Endothelial cell of umbilical vein (primary cell): Measurements from ENCODE around the gene ZBTB44. TPM values are rescaled to one million over a fixed set of nuclear protein-coding genes. Genes with fewer than 3 reads are reported as not detected.

ENCODE experiments used
- BruUV-seq: library from RNA; stranded (reverse); fragments of 400-500 nt; replicated peaks from 2 replicates; lab custom pipeline; 2021; lab: Mats Ljungman, UMichigan
- CTCF ChIA-PET: fragments of 300-600, 350-600 bp; sonication (Branson Sonifier 250); formaldehyde crosslinking; loops from one replicate; lab custom pipeline; 2021; ENCODE audit warnings: antibody characterized with exemption, inconsistent platforms; lab: Charles Lee
- POLR2A ChIA-PET: fragments of 300-600, 350-600 bp; sonication (Branson Sonifier 250); formaldehyde crosslinking; loops from one replicate; lab custom pipeline; 2021; ENCODE audit warnings: antibody characterized with exemption, inconsistent platforms; lab: Charles Lee
- DNase-seq: peaks from one replicate; pipeline ENCODE4 v3.0.0-alpha.2; 2011; ENCODE audit warnings: low read depth, low spot score
- FAIRE-seq: peaks from 2 replicates; lab custom pipeline; 2011; peaks lifted over from hg19 to GRCh38; lab: Jason Lieb, UNC
- H2AFZ ChIP-seq: 2 replicates; pipeline ENCODE4 v1.6.0; 2012; ENCODE audit warnings: low read depth, low read length, control low read depth, inconsistent platforms
- H3K27ac ChIP-seq: 2 replicates; pipeline ENCODE4 v1.5.1; 2011; ENCODE audit warnings: low read depth, mild to moderate bottlenecking, control low read depth, low read length, moderate library complexity; ENCODE audit not compliant: insufficient read depth
- H3K27me3 ChIP-seq, 2 experiments: 2 replicates each; pipeline versions ENCODE4 v1.6.0 to v1.6.1; 2011; ENCODE audit warnings: low read length in 2 of 2, mixed read lengths in 1 of 2; ENCODE audit not compliant: control insufficient read depth in 2 of 2, insufficient read depth in 2 of 2
- H3K36me3 ChIP-seq, 2 experiments: 2 replicates in 1 of 2; 3 replicates in 1 of 2; pipeline ENCODE4 v1.5.1; 2011; ENCODE audit warnings: low read length in 2 of 2, mild to moderate bottlenecking in 1 of 2, moderate library complexity in 1 of 2; ENCODE audit not compliant: control insufficient read depth in 2 of 2, insufficient read depth in 2 of 2; ENCODE audit errors: extremely low read depth in 1 of 2
- H3K4me1 ChIP-seq: 3 replicates; pipeline ENCODE4 v1.5.1; 2011; ENCODE audit warnings: mild to moderate bottlenecking, low read length; ENCODE audit not compliant: control insufficient read depth, insufficient read depth; ENCODE audit errors: extremely low read depth
- H3K4me2 ChIP-seq: 2 replicates; pipeline ENCODE4 v1.6.1; 2011; ENCODE audit warnings: low read length, control low read depth, mixed read lengths; ENCODE audit not compliant: insufficient read depth
- H3K4me3 ChIP-seq, 3 experiments: fragments of 200-600 bp in 1 of 3; sonication (generic), shearing (Covaris generic) in 1 of 3; replicated peaks in 1 of 3; 2 replicates each; pipeline ENCODE4 v1.5.1; 2011 to 2016; ENCODE audit warnings: control low read depth in 3 of 3, low read length in 3 of 3, mild to moderate bottlenecking in 2 of 3, inconsistent platforms in 1 of 3, low read depth in 1 of 3, moderate library complexity in 1 of 3; ENCODE audit not compliant: insufficient read depth in 1 of 3
- H3K79me2 ChIP-seq: 2 replicates; pipeline ENCODE4 v1.6.0; 2012; ENCODE audit warnings: low read length, inconsistent platforms; ENCODE audit not compliant: control insufficient read depth, insufficient read depth
- H3K9ac ChIP-seq: replicated peaks from 2 replicates; pipeline ENCODE3; 2011; ENCODE audit warnings: low read length, control low read depth; ENCODE audit not compliant: insufficient read depth; ENCODE audit errors: extremely low read depth
- H3K9me1 ChIP-seq: replicated peaks from 3 replicates; pipeline ENCODE4 v1.6.0; 2011; ENCODE audit warnings: mild to moderate bottlenecking, low read length; ENCODE audit not compliant: control insufficient read depth, insufficient read depth; ENCODE audit errors: extremely low read depth
- H3K9me3 ChIP-seq: replicated peaks from 2 replicates; pipeline ENCODE4 v1.5.1; 2012; ENCODE audit warnings: low read length, inconsistent platforms; ENCODE audit not compliant: control insufficient read depth, insufficient read depth
- H4K20me1 ChIP-seq: replicated peaks from 2 replicates; pipeline ENCODE3; 2011; ENCODE audit warnings: mild to moderate bottlenecking, low read length; ENCODE audit not compliant: control insufficient read depth, insufficient read depth; ENCODE audit errors: extremely low read depth
- CTCF ChIP-seq, 2 donors: IDR thresholded peaks; 1 replicate in 1 of 2; 2 replicates in 1 of 2; pipeline ENCODE4 v1.5.1; 2011; ENCODE audit warnings: low read length in 2 of 2, mild to moderate bottlenecking in 2 of 2, moderate library complexity in 2 of 2, control low read depth in 1 of 2, inconsistent platforms in 1 of 2, low read depth in 1 of 2; ENCODE audit not compliant: insufficient read depth in 1 of 2; ENCODE audit errors: extremely low read depth in 1 of 2
- GATA2 ChIP-seq: IDR thresholded peaks from 2 replicates; pipeline ENCODE4 v1.7.0; 2011; ENCODE audit warnings: low read depth, mild to moderate bottlenecking, moderate library complexity, mixed read lengths, low read length; ENCODE audit not compliant: insufficient read length, insufficient read depth
- MYC ChIP-seq: IDR thresholded peaks from one replicate; pipeline ENCODE4 v1.6.1; 2011; ENCODE audit warnings: mild to moderate bottlenecking, low read depth, low read length
- POLR2A ChIP-seq: IDR thresholded peaks from 2 replicates; pipeline ENCODE4 v1.6.1; 2012; ENCODE audit warnings: low read depth, mild to moderate bottlenecking, control low read depth, low read length
- POLR2AphosphoS5 ChIP-seq: IDR thresholded peaks from 2 replicates; pipeline ENCODE4 v1.6.1; 2012; ENCODE audit warnings: low read depth, mild to moderate bottlenecking, control low read depth, low read length, moderate library complexity; ENCODE audit not compliant: insufficient read depth
- dilution Hi-C: fragments of 300-500 bp; cut with MboI; formaldehyde crosslinking; loops from one replicate; pipeline ENCODE4 v1.15.0; 2019; ENCODE audit warnings: low sequenced_read_pairs; ENCODE audit not compliant: extremely low pct_ligation_motif_present
- intact Hi-C: fragments of 100-400 bp; cut with micrococcal nuclease; formaldehyde crosslinking; loops from one replicate; pipeline ENCODE4 v1.10.0; 2022
- polyA plus RNA-seq, 4 experiments: library from polyadenylated mRNA; depleted of rRNA in 3 of 4; stranded (reverse) in 3 of 4; unstranded in 1 of 4; fragments of >200 nt; gene quantifications; 2 replicates each; pipeline versions ENCODE4 v1.2.1 to v1.2.3, GENCODE V29; 2011 to 2012; ENCODE audit warnings: missing spikeins in 1 of 4
- total RNA-seq: library from RNA; stranded (reverse); gene quantifications from 2 replicates; pipeline ENCODE4 v1.2.3, GENCODE V29; 2021

The ZBTB44 gene
- total and polyA plus RNA-seq, 2 donors (not counting 3 experiments of a cell fraction or from before 2014, with no cell fraction given) = 8.7 to 24.4 TPM

- Histone ChIP-seq H3K4me3 (no peak overlapping the region), H3K4me1 (no peaks in the 10 kb centered on the region), H3K4me2 (no peak overlapping the region), H3K9ac (no peak overlapping the region), H3K9me3 (no peaks in the 10 kb centered on the region), H4K20me1 (no peaks in the 10 kb centered on the region), H3K9me1 (no peaks in the 10 kb centered on the region), H3K79me2 (no peaks in the 10 kb centered on the region), H3K27ac (no peak overlapping the region), H3K36me3 (no peaks in the 10 kb centered on the region), H2AFZ (no peak overlapping the region), H3K27me3 (peaks cover under 1 to 6% of the 10 kb centered on the region in 2 experiments)
- ChIA-PET CTCF (no interaction called here), POLR2A (no interaction called here)
- FAIRE-seq = no peak
- no TSS peak for BruUV-seq
- TF ChIP-seq CTCF (IDR thresholded peaks at IDR 0.05; ENCODE audit: extremely low read depth in 1 of 2, insufficient read depth in 1 of 2, low read depth in 1 of 2, low read length in 2 of 2) (no peak), MYC (no peak), POLR2AphosphoS5 (no peak), POLR2A (no peak), GATA2 (no peak)
- no peak for DNase-seq
- intact Hi-C loops (no loop called here), dilution Hi-C loops (no loop called here)
Observed at GRCh38 chr11:130209954-130210854, 104.5 kb downstream of the ZBTB44 start.
